ENCODE measurements around the gene FBXL19. TPM values are rescaled to one million over a fixed set of nuclear protein-coding genes. Genes with fewer than 3 reads are reported as not detected.

The FBXL19 gene
- total and polyA plus RNA-seq, 2 of the 13 experiments (the other 11 are each of a cell fraction or from before 2014, with no cell fraction given), result 6.0 to 13.7 TPM

- TF ChIP-seq HNF1A (IDR thresholded peaks at IDR 0.05; ENCODE audit: low read depth) (no peak), HNF1A (CRISPR knock-in tag; IDR thresholded peaks at IDR 0.05; ENCODE audit: borderline replicate concordance) (no peak; the same call in 1 of the 2 replicates), MED1 (CRISPR knock-in tag; IDR thresholded peaks at IDR 0.05) (no peak; the same call in 1 of the 2 replicates), ZNF878 (CRISPR knock-in tag; IDR thresholded peaks at IDR 0.05) (no peak), ZNF720 (CRISPR knock-in tag; IDR thresholded peaks at IDR 0.05) (no peak), IRX3 (CRISPR knock-in tag; IDR thresholded peaks at IDR 0.05; ENCODE audit: borderline replicate concordance, low read depth) (no peak; the same call in 1 of the 2 replicates), ARHGAP35 (CRISPR knock-in tag; IDR thresholded peaks at IDR 0.05; ENCODE audit: borderline replicate concordance) (peak; percentile 84; the same call in 1 of the 2 replicates), ZFP36L2 (CRISPR knock-in tag; IDR thresholded peaks at IDR 0.05) (no peak), KLF16 (CRISPR knock-in tag; IDR thresholded peaks at IDR 0.05) (no peak; a peak in 1 of 4 replicates), SOX6 (IDR thresholded peaks at IDR 0.05) (no peak), SOX6 (CRISPR knock-in tag; IDR thresholded peaks at IDR 0.05) (peak; percentile 11), PHF5A (CRISPR knock-in tag; IDR thresholded peaks at IDR 0.05; ENCODE audit: low read depth, unreplicated experiment) (no peak), AKAP8 (CRISPR knock-in tag; IDR thresholded peaks at IDR 0.05) (peak; percentile 88; the same call in 1 of the 2 replicates), HMGA1 (CRISPR knock-in tag; conservative IDR thresholded peaks at IDR 0.05) (no peak), MBNL3 (CRISPR knock-in tag; conservative IDR thresholded peaks at IDR 0.05) (no peak), MBD4 (IDR thresholded peaks at IDR 0.05; ENCODE audit: borderline replicate concordance, low read length) (no peak), ZFP82 (CRISPR knock-in tag; IDR thresholded peaks at IDR 0.05; ENCODE audit: borderline replicate concordance) (0 out of 2 replicates have a peak, but pooled peaks have one; percentile 4), DR1 (CRISPR knock-in tag; IDR thresholded peaks at IDR 0.05) (no peak), SMAD1 (CRISPR knock-in tag; IDR thresholded peaks at IDR 0.05; ENCODE audit: borderline replicate concordance, low read depth) (0 out of 2 replicates have a peak, but pooled peaks have one; percentile 70), SETDB1 (CRISPR knock-in tag; IDR thresholded peaks at IDR 0.05; ENCODE audit: borderline replicate concordance) (no peak)
- TF ChIP-seq, protein P1, sequence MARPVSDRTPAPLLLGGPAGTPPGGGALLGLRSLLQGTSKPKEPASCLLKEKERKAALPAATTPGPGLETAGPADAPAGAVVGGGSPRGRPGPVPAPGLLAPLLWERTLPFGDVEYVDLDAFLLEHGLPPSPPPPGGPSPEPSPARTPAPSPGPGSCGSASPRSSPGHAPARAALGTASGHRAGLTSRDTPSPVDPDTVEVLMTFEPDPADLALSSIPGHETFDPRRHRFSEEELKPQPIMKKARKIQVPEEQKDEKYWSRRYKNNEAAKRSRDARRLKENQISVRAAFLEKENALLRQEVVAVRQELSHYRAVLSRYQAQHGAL (CRISPR knock-in tag; IDR thresholded peaks at IDR 0.05; ENCODE audit: not compliant biosample characterization), result no peak
- TF ChIP-seq, protein P2, sequence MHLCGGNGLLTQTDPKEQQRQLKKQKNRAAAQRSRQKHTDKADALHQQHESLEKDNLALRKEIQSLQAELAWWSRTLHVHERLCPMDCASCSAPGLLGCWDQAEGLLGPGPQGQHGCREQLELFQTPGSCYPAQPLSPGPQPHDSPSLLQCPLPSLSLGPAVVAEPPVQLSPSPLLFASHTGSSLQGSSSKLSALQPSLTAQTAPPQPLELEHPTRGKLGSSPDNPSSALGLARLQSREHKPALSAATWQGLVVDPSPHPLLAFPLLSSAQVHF (CRISPR knock-in tag; IDR thresholded peaks at IDR 0.05), result peak; percentile 43; the same call in 1 of the 2 replicates
- TF ChIP-seq, protein P3, sequence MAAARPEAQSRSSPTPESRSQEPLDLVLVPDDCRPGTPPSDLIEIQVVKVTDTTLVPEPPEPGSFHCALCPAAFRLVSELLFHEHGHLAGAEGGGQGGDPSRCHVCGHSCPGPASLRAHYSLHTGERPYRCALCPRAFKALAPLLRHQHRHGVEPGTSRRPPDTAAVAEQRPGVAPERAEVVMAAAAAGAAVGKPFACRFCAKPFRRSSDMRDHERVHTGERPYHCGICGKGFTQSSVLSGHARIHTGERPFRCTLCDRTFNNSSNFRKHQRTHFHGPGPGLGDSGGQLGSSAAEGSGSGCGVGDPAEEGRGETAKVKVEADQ (CRISPR knock-in tag; IDR thresholded peaks at IDR 0.05; ENCODE audit: borderline replicate concordance), result 0 out of 2 replicates have a peak, but pooled peaks have one; percentile 43
Measured at GRCh38 chr16:30948667-30949649, 25.6 kb downstream of the FBXL19 start, which contains the start of gene ORAI3 (continued).

Data from HepG2 (cell line).